Endothelial cell (in vitro differentiated cells): ENCODE measurements around the gene APOA1. TPM values are rescaled to one million over a fixed set of nuclear protein-coding genes. Genes with fewer than 3 reads are reported as not detected.

Experiments used
- DNase-seq: peaks from one replicate; pipeline ENCODE4 v3.0.0; 2021; ENCODE audit warnings: low spot score
- H3K27ac Mint-ChIP-seq: one replicate; pipeline ENCODE4 v1.8.0; 2021; ENCODE audit warnings: mixed read lengths, inconsistent platforms; ENCODE audit not compliant: unreplicated experiment
- H3K27me3 Mint-ChIP-seq: one replicate; pipeline ENCODE4 v1.8.0; 2021; ENCODE audit warnings: mild to moderate bottlenecking, moderate library complexity, mixed read lengths, inconsistent platforms; ENCODE audit not compliant: unreplicated experiment
- H3K36me3 Mint-ChIP-seq: one replicate; pipeline ENCODE4 v1.8.0; 2021; ENCODE audit warnings: mild to moderate bottlenecking, low read depth, mixed read lengths, inconsistent platforms; ENCODE audit not compliant: unreplicated experiment
- H3K4me1 Mint-ChIP-seq: one replicate; pipeline ENCODE4 v1.8.0; 2021; ENCODE audit warnings: mild to moderate bottlenecking, mixed read lengths, inconsistent platforms; ENCODE audit not compliant: unreplicated experiment
- H3K4me3 Mint-ChIP-seq: one replicate; pipeline ENCODE4 v1.8.0; 2021; ENCODE audit warnings: mild to moderate bottlenecking, mixed read lengths, inconsistent platforms; ENCODE audit not compliant: unreplicated experiment
- H3K9me3 Mint-ChIP-seq: one replicate; pipeline ENCODE4 v1.8.0; 2021; ENCODE audit warnings: mixed read lengths, inconsistent platforms; ENCODE audit not compliant: unreplicated experiment
- CTCF ChIP-seq: fragments of 200-600 bp; sonication (generic); IDR thresholded peaks from one replicate; pipeline ENCODE4 v1.5.0; 2021; ENCODE audit warnings: antibody characterized with exemption; ENCODE audit not compliant: unreplicated experiment
- total RNA-seq: library from RNA; stranded (reverse); fragmentation: NEBNext Ultra II Directional; extraction: Animal tissue kit (Norgen Biotek cat#: 25700); gene quantifications from one replicate; pipeline ENCODE4 v1.2.1, GENCODE V29; 2021; ENCODE audit not compliant: unreplicated experiment

Gene APOA1
- total RNA-seq, 1 donor from 2014 or later: 1.2 TPM

- Mint-ChIP-seq H3K27me3 (no peaks in the 10 kb centered on the region), H3K36me3 (peaks cover 17% of the 10 kb centered on the region), H3K9me3 (no peaks in the 10 kb centered on the region), H3K4me3 (no peak overlapping the region), H3K4me1 (peaks cover 7% of the 10 kb centered on the region), H3K27ac (no peak overlapping the region)
- DNase-seq: no peak
- no peak for TF ChIP-seq CTCF
These were observed 29.5 kb upstream of the APOA1 start for GRCh38 chr11:116866804-116867455.

GRCh38 chr11:116865696-116866095 lies 28.3 kb upstream of the APOA1 start:
- Mint-ChIP-seq H3K4me1 (peaks cover 5% of the 10 kb centered on the region), H3K36me3 (peaks cover 21% of the 10 kb centered on the region), H3K4me3 (no peak overlapping the region), H3K9me3 (no peaks in the 10 kb centered on the region), H3K27me3 (peaks cover 1% of the 10 kb centered on the region), H3K27ac (no peak overlapping the region)
- no peak for DNase-seq
- no peak for TF ChIP-seq CTCF

GRCh38 chr11:116864531-116864930 lies 27.1 kb upstream of the APOA1 start:
- no peak for DNase-seq
- Mint-ChIP-seq H3K27ac (no peak overlapping the region), H3K4me1 (no peaks in the 10 kb centered on the region), H3K27me3 (peaks cover 1% of the 10 kb centered on the region), H3K9me3 (no peaks in the 10 kb centered on the region), H3K4me3 (no peak overlapping the region), H3K36me3 (peaks cover 22% of the 10 kb centered on the region)
- TF ChIP-seq CTCF: no peak

GRCh38 chr11:116862951-116863350 lies 25.5 kb upstream of the APOA1 start:
- no peak for TF ChIP-seq CTCF
- no peak overlapping the region for H3K4me3 Mint-ChIP-seq
- peaks cover 1% of the 10 kb centered on the region for H3K27me3 Mint-ChIP-seq
- no peak for DNase-seq
- H3K27ac Mint-ChIP-seq: no peak overlapping the region
- H3K36me3 Mint-ChIP-seq: peaks cover 27% of the 10 kb centered on the region
- H3K4me1 Mint-ChIP-seq: no peaks in the 10 kb centered on the region
- no peaks in the 10 kb centered on the region for H3K9me3 Mint-ChIP-seq

GRCh38 chr11:116862185-116862584 lies 24.8 kb upstream of the APOA1 start:
- TF ChIP-seq CTCF: no peak
- no peak overlapping the region for H3K4me3 Mint-ChIP-seq
- peaks cover 23% of the 10 kb centered on the region for H3K36me3 Mint-ChIP-seq
- H3K27me3 Mint-ChIP-seq: peaks cover 1% of the 10 kb centered on the region
- H3K9me3 Mint-ChIP-seq: no peaks in the 10 kb centered on the region
- H3K27ac Mint-ChIP-seq: no peak overlapping the region
- no peaks in the 10 kb centered on the region for H3K4me1 Mint-ChIP-seq
- no peak for DNase-seq
